ENCODE results near the gene RAET1E. TPM values are rescaled to one million over a fixed set of nuclear protein-coding genes. Genes with fewer than 3 reads are reported as not detected.
A peak's percentile ranks its signal among the peaks of the same experiment; 100 is the strongest.
"Not testable (repeated sequence)": the region's sequence is repeated elsewhere in the genome, so short reads cannot be mapped to it uniquely, and the experiment has no call there.

RAET1E gene, protein sequence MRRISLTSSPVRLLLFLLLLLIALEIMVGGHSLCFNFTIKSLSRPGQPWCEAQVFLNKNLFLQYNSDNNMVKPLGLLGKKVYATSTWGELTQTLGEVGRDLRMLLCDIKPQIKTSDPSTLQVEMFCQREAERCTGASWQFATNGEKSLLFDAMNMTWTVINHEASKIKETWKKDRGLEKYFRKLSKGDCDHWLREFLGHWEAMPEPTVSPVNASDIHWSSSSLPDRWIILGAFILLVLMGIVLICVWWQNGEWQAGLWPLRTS
- total RNA-seq (2014; rRNA removed; shearing (Covaris generic)) = 1.6 and 2.0 TPM in 2 replicates

DNA sequence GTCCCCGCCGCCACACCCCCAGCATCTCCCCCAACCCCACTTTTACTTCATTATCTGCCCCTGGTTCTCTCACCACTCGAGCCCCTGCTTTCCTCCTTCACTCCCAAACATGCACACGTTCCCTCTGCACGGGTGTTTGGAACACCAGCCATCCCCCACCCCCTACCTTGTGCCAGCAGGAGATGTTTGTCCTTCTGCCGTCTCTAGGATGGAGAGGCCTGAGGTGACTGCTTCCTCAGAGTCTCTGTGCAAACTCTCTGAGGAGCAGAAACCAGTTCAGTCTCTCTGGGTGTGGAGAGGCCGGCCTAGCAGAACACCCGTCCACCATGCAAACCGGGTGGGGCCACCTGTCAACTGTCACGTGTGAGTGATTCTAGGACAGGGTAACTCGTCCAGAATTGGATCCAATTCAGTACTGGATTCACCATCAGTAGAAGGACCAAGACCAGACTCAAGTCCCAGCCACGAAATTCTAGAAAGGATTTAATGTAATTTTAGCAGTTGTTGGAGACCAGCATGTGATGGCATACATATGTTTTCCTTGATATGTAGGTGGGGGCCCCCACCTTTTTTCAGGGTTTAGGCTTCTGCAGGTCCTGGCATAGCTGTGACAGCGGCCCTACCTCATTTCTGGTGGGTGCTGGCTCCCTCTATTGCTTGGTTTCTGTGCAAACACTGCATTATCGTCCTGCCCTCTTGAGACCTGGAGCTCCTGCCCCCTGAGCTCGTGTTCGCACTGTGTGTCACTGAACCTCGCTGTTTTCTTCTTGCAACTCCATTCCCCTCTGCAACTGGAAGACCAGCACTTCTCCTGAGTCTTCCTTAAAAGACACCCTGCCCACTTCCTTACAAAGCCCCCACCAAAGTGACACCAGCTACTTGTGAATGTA lies at the start of gene RAET1E:
Gene RAET1E (minus strand): TSS at position 259 of the 890 bp plus-strand sequence. CDS start 7,212 bp downstream, outside the sequence.
- DNase-seq (ENCODE audit: low read depth) = no peak

DNA sequence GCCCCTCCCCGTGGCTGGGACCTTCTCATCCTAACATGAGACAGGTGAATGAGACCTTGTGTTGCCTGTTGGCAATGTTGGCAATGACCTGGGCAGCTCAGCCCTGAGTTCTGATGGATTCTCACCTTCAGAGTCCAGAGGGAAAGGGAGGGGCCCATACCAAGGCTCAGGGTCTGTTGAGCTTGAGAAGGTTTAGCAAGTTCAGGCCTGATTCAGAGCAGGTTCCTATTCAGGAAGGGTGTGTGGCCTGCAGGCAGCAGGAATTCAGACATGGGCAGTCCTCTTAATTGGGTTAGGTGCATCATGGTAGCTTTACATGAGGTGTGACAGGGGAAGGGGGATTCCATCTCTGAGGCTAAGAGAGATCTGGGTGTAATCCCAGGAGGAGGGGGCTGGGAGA lies 49.6 kb upstream of the RAET1E start:
- not testable (repeated sequence) for DNase-seq (ENCODE audit: low read depth)

GRCh38 chr6:149946631-149947030 lies 48.7 kb upstream of the RAET1E start:
- DNase-seq (ENCODE audit: low read depth) = not testable (repeated sequence)

DNA sequence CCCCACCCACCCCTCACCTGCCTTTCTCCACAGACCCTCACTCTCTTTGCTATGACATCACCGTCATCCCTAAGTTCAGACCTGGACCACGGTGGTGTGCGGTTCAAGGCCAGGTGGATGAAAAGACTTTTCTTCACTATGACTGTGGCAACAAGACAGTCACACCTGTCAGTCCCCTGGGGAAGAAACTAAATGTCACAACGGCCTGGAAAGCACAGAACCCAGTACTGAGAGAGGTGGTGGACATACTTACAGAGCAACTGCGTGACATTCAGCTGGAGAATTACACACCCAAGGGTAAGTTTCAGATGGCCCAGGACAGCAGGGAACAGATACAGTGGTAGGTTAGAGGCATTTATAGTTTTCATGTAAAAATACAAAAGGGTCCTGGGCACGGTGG lies 47.4 kb upstream of the RAET1E start:
- not testable (repeated sequence) for DNase-seq (ENCODE audit: low read depth)

GRCh38 chr6:149943321-149943720 lies 45.4 kb upstream of the RAET1E start:
- DNase-seq (ENCODE audit: low read depth) = not testable (repeated sequence)

GRCh38 chr6:149942461-149942829 lies 44.5 kb upstream of the RAET1E start:
- DNase-seq (ENCODE audit: low read depth) = no peak

- DNase-seq (ENCODE audit: low read depth) = peak; percentile 95
Measured at GRCh38 chr6:149941583-149942460, 43.9 kb upstream of the RAET1E start, which contains the start of gene ULBP2. TSS of gene ULBP2 (plus strand) at chr6:149942014. CDS start at chr6:149942073, 59 bp downstream.

DNA sequence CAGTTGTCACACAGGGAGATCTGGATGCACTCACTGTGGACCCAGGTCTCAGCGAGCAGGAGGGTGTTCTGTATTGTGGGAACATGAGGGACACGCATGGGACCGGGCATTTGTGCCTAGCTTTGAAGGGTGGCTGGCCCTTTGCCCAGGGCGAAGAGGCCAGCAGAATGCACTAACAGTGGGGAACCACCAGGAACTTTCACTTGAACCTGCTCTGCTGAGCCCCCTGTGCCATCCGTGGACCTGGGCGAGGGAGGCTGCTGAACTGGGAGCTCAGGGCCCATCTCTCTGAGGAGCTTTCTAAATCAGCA lies 42.7 kb upstream of the RAET1E start:
- DNase-seq (ENCODE audit: low read depth) = no peak

GRCh38 chr6:149939909-149940671 lies 42.2 kb upstream of the RAET1E start:
- DNase-seq (ENCODE audit: low read depth) = no peak

- DNase-seq (ENCODE audit: low read depth) = no peak
Measured at GRCh38 chr6:149939356-149939648, 41.4 kb upstream of the RAET1E start.

DNA sequence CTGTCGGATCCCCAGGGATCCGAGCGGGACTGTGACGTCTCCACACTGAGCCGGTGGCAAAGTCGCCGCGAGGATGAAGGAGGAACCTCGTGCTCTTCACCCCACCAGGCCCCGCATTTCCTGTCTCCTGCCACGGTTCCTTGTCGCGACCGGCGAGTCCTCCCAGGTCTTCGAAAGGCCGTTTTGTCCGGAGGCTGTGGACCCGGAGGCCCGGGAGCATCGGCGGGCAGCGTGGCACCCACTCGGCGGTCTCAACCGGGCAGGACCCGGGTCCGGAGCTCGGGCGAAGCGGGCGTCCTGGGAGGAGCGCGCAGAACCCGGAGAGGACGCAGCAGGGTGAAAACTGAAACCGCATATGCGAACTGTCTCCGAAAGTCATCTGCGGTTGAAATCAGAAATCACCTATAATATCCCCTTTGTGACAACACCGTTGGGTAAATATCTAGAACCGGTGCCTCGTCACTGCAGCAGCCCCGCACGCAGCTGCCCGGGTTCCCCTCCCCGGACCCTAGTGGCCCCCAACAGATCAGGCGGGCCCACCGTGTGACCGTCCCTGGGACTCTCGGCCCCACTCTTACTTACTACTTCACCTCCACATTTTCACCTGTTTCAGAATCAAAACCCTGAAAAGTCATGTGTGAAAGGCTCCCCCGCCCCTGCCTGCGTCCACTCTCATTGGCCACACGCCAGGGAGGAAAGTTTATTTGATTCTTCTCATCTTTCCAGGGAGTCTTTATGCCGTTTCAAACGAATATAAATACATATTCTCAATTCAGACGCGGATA lies 40.9 kb upstream of the RAET1E start:
- peak; percentile 32 for DNase-seq (ENCODE audit: low read depth)

GRCh38 chr6:149938013-149938570 lies 40.2 kb upstream of the RAET1E start:
- DNase-seq (ENCODE audit: low read depth) = not testable (repeated sequence)

- DNase-seq (ENCODE audit: low read depth) = no peak
Measured at GRCh38 chr6:149936743-149937142, 38.8 kb upstream of the RAET1E start.

DNA sequence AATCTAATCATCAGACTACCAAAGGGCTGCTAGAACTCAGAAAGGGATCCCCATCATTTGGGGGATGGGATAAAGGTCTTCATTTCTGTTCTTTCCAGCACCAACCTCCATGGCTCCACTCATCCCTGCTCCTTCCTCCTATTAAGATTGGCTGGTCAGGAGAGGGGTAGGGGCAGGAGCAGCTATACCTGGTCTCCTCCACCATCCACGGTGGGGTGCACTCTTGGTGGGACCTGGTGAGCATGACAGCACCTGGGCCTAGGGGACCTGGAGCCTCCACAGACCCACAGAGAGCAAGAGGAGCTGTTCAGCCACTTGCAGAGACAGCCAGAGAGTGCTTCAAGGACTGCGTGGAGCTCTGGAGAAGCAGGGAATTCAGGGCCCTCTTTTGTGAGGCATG lies 37.8 kb upstream of the RAET1E start:
- DNase-seq (ENCODE audit: low read depth) = no peak

DNA sequence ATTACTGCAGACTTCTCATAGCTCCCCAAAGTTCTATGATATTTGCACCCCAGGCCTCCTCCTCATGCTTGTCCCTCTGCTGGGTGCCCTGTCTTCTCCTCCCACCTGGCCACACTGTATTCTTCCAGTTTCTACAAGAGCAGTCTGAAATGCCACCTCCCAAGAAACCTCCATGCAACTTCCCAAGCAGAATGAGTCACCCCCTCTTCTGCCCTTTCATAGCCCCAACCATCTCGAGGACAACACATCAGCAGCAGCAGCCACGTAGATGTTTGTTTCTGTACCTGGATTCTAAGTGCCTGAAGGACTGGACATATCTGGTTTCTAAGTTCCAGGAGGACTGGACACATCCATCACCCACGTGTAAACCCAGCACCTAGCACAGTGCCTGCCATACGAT lies 37.3 kb upstream of the RAET1E start:
- DNase-seq (ENCODE audit: low read depth) = no peak

GRCh38 chr6:149934249-149935156 lies 36.6 kb upstream of the RAET1E start:
- DNase-seq (ENCODE audit: low read depth) = peak; percentile 64

DNA sequence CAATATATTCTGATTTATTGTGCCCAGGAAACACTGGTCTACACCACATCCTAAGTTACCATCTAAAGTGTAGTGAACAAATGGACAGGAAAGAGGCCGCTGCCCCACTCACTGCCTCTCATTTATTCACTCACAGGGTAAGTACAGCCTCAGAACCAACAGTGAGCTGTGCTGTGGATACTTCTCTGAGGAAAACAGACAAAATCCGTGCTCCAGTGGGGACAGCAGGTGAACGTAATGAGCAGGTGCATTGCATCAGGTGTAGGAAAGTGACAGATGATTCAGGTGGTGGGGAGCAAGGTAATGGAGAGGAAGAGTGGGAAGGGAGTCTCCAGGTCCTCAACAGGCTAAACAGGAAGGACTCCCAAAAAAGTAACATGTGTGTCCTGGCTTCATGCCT lies 35.5 kb upstream of the RAET1E start:
- DNase-seq (ENCODE audit: low read depth) = no peak

GRCh38 chr6:149933036-149933435 lies 35.1 kb upstream of the RAET1E start:
- no peak for DNase-seq (ENCODE audit: low read depth)

DNA sequence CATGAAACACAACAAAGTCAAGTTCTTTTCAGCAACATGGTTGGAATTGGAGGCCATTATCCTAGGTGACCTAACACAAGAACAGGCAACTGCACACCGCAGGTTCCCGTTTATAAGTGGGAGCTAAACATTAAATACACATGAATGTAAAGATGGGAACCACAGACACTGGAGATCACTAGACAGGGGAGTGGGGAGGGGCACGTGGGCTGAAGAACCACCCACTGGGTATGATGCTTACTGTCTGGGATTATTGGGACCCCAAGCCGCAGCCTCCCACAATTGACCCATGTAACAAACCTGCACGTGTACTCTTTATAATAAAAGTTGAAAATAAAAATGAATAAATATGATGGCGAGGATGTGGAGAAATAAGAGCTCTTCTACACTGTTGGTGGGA lies 33.6 kb upstream of the RAET1E start:
- no peak for DNase-seq (ENCODE audit: low read depth)
